ENCODE data around the gene GMCL1. TPM values are rescaled to one million over a fixed set of nuclear protein-coding genes. Genes with fewer than 3 reads are reported as not detected.

Gene GMCL1
- total and polyA plus RNA-seq, 2 of the 13 experiments (the other 11 are each of a cell fraction or from before 2014, with no cell fraction given) = 18.7 to 24.0 TPM

DNA sequence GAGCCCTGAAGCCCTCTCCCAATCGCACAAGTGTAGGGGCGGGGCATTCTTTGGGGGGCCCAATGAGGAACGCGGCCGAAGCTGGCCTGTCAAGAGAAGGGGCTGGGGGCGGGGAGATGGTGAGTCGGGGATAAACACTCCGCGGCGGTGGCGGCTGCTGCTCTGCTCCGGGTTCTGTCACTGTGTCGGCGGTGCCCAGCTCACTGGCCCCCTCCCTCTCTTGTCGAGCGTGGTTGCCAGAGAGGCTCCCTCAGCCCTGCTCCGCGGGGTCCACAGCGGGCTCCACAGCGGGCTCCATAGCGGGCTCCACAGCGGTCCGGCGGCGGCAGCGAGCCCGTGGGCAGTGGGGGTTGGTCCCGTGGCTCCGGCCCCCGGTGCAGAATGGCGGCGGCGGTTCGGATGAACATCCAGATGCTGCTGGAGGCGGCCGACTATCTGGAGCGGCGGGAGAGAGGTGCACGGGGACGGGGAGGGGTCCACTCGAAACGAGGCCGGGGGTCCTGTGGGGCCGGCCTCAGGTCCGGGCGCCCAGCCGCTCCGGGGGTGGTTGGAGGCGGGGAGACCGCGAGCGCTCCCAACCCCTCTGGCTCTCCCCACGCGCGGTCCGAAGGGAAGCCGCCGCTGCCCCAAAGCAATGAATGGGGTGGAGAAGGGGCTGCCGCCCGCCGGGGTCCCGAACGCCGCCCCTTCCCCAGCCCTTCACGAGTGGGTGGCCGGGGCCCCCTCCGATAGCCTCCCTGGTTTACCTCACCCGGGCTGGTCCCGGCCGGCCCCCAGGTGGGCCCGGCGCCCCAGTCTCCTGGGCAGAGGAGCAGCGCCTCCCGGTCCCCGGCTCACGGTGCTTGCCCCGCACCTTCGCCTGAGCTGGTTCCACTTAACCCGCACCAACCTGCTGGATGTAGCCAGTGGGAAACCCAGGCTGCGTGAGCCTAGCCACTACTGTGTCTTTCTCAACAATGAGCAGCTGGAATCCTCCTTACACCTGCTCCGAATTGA lies 85.8 kb downstream of the GMCL1 start, which contains the start of gene MXD1 (continued):
- TF ChIP-seq, protein P1, sequence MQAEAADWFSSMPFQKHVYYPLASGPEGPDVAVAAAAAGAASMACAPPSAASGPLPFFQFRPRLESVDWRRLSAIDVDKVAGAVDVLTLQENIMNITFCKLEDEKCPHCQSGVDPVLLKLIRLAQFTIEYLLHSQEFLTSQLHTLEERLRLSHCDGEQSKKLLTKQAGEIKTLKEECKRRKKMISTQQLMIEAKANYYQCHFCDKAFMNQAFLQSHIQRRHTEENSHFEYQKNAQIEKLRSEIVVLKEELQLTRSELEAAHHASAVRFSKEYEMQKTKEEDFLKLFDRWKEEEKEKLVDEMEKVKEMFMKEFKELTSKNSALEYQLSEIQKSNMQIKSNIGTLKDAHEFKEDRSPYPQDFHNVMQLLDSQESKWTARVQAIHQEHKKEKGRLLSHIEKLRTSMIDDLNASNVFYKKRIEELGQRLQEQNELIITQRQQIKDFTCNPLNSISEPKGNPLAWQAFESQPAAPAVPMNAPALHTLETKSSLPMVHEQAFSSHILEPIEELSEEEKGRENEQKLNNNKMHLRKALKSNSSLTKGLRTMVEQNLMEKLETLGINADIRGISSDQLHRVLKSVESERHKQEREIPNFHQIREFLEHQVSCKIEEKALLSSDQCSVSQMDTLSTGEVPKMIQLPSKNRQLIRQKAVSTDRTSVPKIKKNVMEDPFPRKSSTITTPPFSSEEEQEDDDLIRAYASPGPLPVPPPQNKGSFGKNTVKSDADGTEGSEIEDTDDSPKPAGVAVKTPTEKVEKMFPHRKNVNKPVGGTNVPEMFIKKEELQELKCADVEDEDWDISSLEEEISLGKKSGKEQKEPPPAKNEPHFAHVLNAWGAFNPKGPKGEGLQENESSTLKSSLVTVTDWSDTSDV (CRISPR knock-in tag; IDR thresholded peaks at IDR 0.05) = peak; percentile 49; the same call in 1 of the 2 replicates
- 0 out of 2 replicates have a peak, but pooled peaks have one; percentile 57 for TF ChIP-seq KDM4B (CRISPR knock-in tag; IDR thresholded peaks at IDR 0.05)
- no peak; the same call in 1 of the 2 replicates for TF ChIP-seq SPEN (CRISPR knock-in tag; IDR thresholded peaks at IDR 0.05; ENCODE audit: low read depth)
- no peak; the same call in 1 of the 2 replicates for TF ChIP-seq ZNF598 (CRISPR knock-in tag; IDR thresholded peaks at IDR 0.05; ENCODE audit: borderline replicate concordance)
- TF ChIP-seq ZNF350 (CRISPR knock-in tag; IDR thresholded peaks at IDR 0.05; ENCODE audit: borderline replicate concordance, low read depth) = no peak; the same call in 1 of the 2 replicates
- no peak for TF ChIP-seq FOXJ3 (CRISPR knock-in tag; IDR thresholded peaks at IDR 0.05; ENCODE audit: borderline replicate concordance)
- TF ChIP-seq, protein P2, sequence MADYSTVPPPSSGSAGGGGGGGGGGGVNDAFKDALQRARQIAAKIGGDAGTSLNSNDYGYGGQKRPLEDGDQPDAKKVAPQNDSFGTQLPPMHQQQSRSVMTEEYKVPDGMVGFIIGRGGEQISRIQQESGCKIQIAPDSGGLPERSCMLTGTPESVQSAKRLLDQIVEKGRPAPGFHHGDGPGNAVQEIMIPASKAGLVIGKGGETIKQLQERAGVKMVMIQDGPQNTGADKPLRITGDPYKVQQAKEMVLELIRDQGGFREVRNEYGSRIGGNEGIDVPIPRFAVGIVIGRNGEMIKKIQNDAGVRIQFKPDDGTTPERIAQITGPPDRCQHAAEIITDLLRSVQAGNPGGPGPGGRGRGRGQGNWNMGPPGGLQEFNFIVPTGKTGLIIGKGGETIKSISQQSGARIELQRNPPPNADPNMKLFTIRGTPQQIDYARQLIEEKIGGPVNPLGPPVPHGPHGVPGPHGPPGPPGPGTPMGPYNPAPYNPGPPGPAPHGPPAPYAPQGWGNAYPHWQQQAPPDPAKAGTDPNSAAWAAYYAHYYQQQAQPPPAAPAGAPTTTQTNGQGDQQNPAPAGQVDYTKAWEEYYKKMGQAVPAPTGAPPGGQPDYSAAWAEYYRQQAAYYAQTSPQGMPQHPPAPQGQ (CRISPR knock-in tag; IDR thresholded peaks at IDR 0.05; ENCODE audit: borderline replicate concordance) = no peak
- TF ChIP-seq KLF15 (CRISPR knock-in tag; IDR thresholded peaks at IDR 0.05; ENCODE audit: borderline replicate concordance) = no peak; the same call in none of the 2 replicates
- TF ChIP-seq ZNF788 (CRISPR knock-in tag; IDR thresholded peaks at IDR 0.05; ENCODE audit: borderline replicate concordance) = no peak
- TF ChIP-seq, protein P3, sequence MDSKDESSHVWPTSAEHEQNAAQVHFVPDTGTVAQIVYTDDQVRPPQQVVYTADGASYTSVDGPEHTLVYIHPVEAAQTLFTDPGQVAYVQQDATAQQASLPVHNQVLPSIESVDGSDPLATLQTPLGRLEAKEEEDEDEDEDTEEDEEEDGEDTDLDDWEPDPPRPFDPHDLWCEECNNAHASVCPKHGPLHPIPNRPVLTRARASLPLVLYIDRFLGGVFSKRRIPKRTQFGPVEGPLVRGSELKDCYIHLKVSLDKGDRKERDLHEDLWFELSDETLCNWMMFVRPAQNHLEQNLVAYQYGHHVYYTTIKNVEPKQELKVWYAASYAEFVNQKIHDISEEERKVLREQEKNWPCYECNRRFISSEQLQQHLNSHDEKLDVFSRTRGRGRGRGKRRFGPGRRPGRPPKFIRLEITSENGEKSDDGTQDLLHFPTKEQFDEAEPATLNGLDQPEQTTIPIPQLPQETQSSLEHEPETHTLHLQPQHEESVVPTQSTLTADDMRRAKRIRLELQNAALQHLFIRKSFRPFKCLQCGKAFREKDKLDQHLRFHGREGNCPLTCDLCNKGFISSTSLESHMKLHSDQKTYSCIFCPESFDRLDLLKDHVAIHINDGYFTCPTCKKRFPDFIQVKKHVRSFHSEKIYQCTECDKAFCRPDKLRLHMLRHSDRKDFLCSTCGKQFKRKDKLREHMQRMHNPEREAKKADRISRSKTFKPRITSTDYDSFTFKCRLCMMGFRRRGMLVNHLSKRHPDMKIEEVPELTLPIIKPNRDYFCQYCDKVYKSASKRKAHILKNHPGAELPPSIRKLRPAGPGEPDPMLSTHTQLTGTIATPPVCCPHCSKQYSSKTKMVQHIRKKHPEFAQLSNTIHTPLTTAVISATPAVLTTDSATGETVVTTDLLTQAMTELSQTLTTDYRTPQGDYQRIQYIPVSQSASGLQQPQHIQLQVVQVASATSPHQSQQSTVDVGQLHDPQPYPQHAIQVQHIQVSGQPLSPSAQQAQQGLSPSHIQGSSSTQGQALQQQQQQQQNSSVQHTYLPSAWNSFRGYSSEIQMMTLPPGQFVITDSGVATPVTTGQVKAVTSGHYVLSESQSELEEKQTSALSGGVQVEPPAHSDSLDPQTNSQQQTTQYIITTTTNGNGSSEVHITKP (CRISPR knock-in tag; IDR thresholded peaks at IDR 0.05; ENCODE audit: low read depth) = no peak
- TF ChIP-seq TAF1 (CRISPR knock-in tag; IDR thresholded peaks at IDR 0.05) = peak; percentile 63
- TF ChIP-seq, protein P4, sequence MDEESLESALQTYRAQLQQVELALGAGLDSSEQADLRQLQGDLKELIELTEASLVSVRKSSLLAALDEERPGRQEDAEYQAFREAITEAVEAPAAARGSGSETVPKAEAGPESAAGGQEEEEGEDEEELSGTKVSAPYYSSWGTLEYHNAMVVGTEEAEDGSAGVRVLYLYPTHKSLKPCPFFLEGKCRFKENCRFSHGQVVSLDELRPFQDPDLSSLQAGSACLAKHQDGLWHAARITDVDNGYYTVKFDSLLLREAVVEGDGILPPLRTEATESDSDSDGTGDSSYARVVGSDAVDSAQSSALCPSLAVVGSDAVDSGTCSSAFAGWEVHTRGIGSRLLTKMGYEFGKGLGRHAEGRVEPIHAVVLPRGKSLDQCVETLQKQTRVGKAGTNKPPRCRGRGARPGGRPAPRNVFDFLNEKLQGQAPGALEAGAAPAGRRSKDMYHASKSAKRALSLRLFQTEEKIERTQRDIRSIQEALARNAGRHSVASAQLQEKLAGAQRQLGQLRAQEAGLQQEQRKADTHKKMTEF (CRISPR knock-in tag; IDR thresholded peaks at IDR 0.05) = no peak
- TF ChIP-seq HDAC6 (IDR thresholded peaks at IDR 0.05; ENCODE audit: low read depth, low read length) = no peak
- peak; percentile 64; the same call in 1 of the 2 replicates for TF ChIP-seq FOXO1 (CRISPR knock-in tag; IDR thresholded peaks at IDR 0.05)
